ENCODE data around the gene GLI3. TPM values are rescaled to one million over a fixed set of nuclear protein-coding genes. Genes with fewer than 3 reads are reported as not detected.

The GLI3 gene
- total and polyA plus RNA-seq, 10 of the 15 experiments (the other 5 are each of a cell fraction or from before 2014, with no cell fraction given), result 0.01 TPM; not detected in 8

DNA sequence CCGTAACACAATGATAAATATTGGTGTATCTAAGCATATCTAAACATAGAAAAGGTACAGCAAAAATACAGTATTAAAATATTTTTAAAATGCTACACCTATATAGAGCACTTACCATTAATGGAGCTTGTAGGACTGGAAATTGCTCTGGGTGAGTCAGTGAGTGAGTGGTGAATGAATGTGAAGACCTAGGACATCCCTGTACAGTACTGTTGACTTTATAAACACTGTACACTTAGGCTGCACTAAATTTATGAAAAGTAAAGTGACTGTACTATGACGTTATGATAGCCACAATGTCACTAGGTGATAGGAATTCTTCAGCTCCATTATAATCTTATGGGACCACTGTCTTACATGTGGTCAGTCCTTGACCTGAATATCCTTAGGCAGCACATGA, 147.0 kb downstream of the GLI3 start (continued):
- TF ChIP-seq USF1 (IDR thresholded peaks at IDR 0.05; ENCODE audit: borderline replicate concordance, extremely low read length, insufficient read depth, low read depth, low read length), result no peak
- TF ChIP-seq ZSCAN29 (IDR thresholded peaks at IDR 0.05), result no peak

GRCh38 chr7:42087616-42088015, 149.4 kb downstream of the GLI3 start:
- no TSS peak for BruUV-seq (replicated peaks)
- in situ Hi-C loops (cut with MboI), result no loop called here
- no peak for TF ChIP-seq PKNOX1 (IDR thresholded peaks at IDR 0.05)
- TF ChIP-seq WRNIP1 (IDR thresholded peaks at IDR 0.05; ENCODE audit: borderline replicate concordance, low read depth, low read length), result no peak
- no peak for TF ChIP-seq E4F1 (IDR thresholded peaks at IDR 0.05; ENCODE audit: borderline replicate concordance, partially characterized antibody)
- no peak for TF ChIP-seq RELA (IDR thresholded peaks at IDR 0.05; ENCODE audit: borderline replicate concordance, partially characterized antibody)
- no peak for TF ChIP-seq HDAC6 (IDR thresholded peaks at IDR 0.05; ENCODE audit: unreplicated experiment)
- TF ChIP-seq ZBTB11 (CRISPR knock-in tag; IDR thresholded peaks at IDR 0.05), result no peak
- TF ChIP-seq CEBPB (IDR thresholded peaks at IDR 0.05; ENCODE audit: borderline replicate concordance in 1 of 2, low read depth in 2 of 2, low read length in 2 of 2), result no peak
- no peak for TF ChIP-seq HDAC2 (IDR thresholded peaks at IDR 0.05)
- no peak for TF ChIP-seq ZNF217 (IDR thresholded peaks at IDR 0.05)
- TF ChIP-seq, protein P1, sequence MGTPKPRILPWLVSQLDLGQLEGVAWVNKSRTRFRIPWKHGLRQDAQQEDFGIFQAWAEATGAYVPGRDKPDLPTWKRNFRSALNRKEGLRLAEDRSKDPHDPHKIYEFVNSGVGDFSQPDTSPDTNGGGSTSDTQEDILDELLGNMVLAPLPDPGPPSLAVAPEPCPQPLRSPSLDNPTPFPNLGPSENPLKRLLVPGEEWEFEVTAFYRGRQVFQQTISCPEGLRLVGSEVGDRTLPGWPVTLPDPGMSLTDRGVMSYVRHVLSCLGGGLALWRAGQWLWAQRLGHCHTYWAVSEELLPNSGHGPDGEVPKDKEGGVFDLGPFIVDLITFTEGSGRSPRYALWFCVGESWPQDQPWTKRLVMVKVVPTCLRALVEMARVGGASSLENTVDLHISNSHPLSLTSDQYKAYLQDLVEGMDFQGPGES (IDR thresholded peaks at IDR 0.05), result no peak
- TF ChIP-seq GATAD2B (conservative IDR thresholded peaks at IDR 0.05; ENCODE audit: low read depth), result no peak
- no peak for TF ChIP-seq BCL11A (IDR thresholded peaks at IDR 0.05; ENCODE audit: low read depth, low read length)

More at GRCh38 chr7:42087616-42088015, 149.4 kb downstream of the GLI3 start:
- Histone ChIP-seq H3K27ac (ENCODE audit: control insufficient read depth, insufficient read depth) (no peak overlapping the region), H4K20me1 (ENCODE audit: control insufficient read depth, insufficient read depth) (no peaks in the 10 kb centered on the region), H3K4me2 (ENCODE audit: control insufficient read depth, insufficient read depth) (no peak overlapping the region), H3K9ac (ENCODE audit: control insufficient read depth, insufficient read depth, low read length) (no peak overlapping the region), H3K36me3 (ENCODE audit: control insufficient read depth in 2 of 2, insufficient read depth in 2 of 2, low read length in 1 of 2) (no peaks in the 10 kb centered on the region), H3K79me2 (ENCODE audit: control insufficient read depth, insufficient read depth, low read length) (no peaks in the 10 kb centered on the region), H2AFZ (ENCODE audit: control insufficient read depth, low read depth, low read length) (no peak overlapping the region), H3K4me1 (ENCODE audit: control insufficient read depth, insufficient read depth, low read length) (no peaks in the 10 kb centered on the region), H3K9me3 (replicated peaks; ENCODE audit: control insufficient read depth, insufficient read depth, low read length) (no peaks in the 10 kb centered on the region), H3K27me3 (replicated peaks in 1 of 2; ENCODE audit: control insufficient read depth in 2 of 2, insufficient read depth in 2 of 2, low read length in 1 of 2) (no peaks in the 10 kb centered on the region; a peak in 1 of 4 replicates), H3K4me3 (no peak overlapping the region)
- intact Hi-C loops (cut with micrococcal nuclease; ENCODE audit: unreplicated experiment), result no loop called here
- ChIA-PET RAD21 (ENCODE audit: unreplicated experiment) (no interaction called here), POLR2A (no interaction called here), CTCF (no interaction called here), SMC1A (ENCODE audit: uncharacterized antibody, unreplicated experiment) (no interaction called here)
- WGBS (ENCODE audit: insufficient coverage, insufficient replicate concordance, low lambda C conversion rate, missing lambda C conversion rate), result 0% methylated on average over 2 of the region's 2 CpGs
- ATAC-seq (no peak), FAIRE-seq (no peak), DNase-seq (ENCODE audit: low read depth, low spot score) (no peak)

All from GM12878 (cell line).